Left forelimb (tissue), 1 donor: ENCODE data around the gene STK38.
"Not testable (repeated sequence)": the region's sequence is repeated elsewhere in the genome, so short reads cannot be mapped to it uniquely, and the experiment has no call there.

Experiments used
- DNase-seq: peaks from one replicate; pipeline ENCODE4 v3.0.0-alpha.2; 2018; ENCODE audit warnings: low spot score

The STK38 gene

DNA sequence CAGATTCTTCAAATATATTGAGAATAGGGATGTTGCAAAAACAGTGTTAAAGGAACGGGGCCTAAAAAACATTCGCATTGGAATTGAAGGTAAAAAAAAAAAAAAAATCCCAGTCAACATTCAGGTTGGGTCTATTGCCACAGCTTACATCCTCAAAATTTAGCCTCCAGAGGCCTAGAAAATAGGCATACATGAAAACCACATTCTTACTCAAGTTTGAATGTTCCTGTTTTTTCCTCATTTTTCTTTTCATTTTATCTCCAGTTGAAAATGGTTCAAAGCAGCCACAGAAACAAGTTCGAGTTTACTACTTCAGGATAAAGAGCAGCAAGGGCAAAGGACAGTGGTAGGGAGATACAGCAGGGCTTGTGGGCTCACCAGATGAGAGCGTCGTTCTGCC, 62.5 kb downstream of the STK38 start:
- DNase-seq: no peak

DNA sequence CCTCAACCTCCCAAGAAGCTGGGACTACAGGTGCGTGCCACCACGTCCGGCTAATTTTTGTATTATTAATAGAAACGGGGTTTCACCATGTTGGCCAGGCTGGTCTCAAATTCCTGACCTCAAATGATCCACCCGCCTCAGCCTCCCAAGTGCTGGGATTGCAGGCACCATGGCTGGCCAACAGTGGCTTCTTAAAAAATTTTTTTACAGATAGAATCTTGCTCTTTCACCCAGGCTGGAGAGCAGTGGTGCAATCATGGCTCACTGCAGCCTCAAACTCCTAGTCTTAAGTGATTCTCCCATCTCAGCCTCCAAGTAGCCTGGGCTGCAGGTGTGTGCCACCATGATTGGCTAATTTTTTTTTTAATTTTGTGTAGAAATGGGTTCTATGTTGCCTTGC, 64.0 kb downstream of the STK38 start:
- DNase-seq: not testable (repeated sequence)

DNA sequence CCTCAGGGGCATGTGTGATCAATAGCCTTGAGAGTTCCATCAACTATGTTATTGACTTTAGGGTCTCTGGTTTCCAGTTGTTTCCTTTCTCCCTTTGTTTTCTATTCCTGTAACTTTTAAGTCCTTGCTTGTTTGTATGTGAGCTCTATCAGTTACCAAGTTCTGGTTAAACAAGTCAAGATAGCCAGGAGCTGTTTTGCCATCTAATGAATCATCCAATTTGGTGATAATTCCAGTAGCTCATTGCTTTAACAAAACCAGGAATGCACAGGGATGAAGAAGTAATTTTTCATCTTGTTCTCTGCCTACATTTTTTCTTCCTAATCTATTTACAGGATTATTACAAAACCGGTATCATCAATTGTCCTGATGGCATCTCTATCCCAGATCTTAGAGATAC, 68.0 kb downstream of the STK38 start:
- no peak for DNase-seq

DNA sequence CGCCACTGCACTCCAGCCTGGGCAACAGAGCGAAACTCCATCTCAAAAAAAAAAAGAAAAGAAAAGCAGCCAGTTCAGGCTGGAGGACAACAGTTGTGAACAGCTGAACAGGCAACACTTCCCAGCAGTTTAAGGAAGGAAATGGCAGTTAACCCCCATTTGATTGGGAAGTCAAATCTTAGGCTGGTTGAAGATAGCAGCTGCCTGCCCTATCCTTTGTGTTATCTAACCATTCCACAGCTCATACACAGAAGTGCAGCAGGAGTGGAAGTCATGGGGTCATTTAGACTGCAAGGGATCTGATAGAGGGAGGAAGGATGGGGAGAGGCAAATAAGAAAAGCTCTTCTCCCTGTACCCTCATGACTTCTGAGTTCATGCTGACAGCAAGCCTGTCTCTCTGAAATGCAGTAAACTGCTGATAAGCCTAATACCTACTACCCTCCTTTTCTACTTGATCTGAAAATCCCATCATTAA, 69.2 kb downstream of the STK38 start:
- DNase-seq: no peak

DNA sequence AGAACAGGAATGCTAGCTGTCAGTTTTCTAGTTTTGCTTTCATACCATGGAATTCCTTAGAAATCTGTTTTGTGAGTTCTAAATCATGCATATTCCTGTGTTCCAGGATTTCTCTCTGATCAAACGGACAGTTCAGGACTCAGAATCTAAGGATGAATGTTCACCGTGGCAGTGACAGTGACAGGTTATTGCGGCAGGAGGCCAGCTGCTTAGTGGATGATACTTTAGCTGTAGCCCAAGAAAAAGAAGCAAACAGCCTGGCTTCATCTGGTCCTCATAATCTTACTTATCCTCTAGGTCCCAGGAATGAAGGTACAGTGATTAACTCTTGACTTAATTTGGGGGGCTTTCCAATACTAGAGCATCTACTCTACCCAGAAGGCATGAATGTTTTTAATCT, 77.3 kb downstream of the STK38 start:
- no peak for DNase-seq

DNA sequence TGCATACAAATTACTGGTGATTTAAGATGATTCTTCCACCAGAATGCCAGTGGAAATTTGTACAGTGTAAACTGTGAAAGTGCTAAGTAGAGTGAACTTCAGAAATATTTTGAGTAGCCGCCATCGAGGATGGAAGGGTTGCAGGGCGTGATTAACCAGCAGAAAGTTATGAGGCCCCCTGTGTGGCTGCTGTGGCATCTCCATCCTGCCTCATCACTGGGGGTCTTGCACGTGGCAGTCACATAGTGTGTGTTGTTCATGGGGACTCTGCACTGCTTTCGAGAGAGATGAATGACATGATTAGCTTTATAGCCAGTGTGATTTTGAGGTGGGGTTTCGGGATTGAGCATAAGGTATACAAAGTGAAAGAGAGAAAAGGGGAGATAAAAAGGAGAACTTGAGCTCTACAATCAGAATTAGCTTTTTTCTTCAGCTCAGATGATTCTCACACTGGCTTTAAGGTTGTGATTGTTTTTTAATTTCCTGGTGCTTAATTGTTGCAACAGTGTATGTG, 78.1 kb downstream of the STK38 start:
- DNase-seq: no peak

DNA sequence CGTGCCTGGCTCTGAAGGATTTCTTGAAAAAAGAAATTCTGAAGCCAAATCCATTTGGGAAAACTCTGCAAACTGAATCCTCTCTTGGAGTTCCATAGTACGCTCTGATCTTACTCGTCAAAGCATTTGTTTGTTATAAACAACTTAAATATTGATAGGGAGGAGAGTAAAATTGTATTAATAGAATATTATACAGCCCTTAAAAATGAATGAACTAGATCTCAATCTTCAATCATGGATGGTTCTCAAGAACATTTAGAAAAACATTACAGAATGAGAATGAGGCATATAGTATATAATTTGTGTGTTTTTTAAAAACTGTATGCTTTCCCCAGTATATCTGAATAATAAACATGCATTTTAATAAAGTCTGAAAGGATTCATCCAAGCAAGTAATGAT, 79.7 kb downstream of the STK38 start:
- no peak for DNase-seq

DNA sequence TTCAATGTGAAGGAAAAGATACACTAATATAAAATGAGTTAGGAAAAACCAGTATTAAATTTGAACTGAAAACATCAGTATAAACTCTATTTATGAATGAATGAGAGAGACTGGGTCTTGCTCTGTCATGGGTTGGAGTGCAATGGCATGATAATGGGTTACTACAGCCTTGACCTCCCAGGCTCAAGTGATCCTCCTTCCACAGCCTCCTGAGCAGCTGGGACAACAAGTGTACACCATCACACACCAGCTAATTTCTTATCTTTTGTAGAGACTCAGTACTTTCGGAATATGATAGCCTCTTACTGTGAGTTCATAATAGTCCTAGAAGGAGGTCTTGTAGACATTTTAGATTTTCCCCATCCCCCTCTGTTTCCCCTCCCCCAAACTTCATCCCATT, 83.0 kb downstream of the STK38 start:
- DNase-seq: no peak

DNA sequence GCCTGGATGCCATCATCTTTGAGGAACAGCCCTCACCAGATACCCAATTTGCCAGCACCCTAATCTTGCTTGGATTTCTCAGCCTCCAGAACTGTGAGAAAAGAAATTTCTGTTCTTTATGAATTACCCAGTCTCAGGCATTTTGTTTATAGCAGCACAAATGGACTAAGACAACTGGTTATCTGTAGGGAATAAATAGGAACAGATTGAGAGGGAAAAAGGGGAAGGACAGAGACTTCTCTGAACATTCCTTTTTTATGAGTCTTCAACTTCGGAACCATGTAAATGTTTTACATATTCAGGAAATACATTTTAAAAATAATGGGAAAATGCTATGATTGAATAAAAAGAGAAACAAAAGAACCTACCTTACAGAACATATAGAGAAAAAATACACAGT, 83.6 kb downstream of the STK38 start:
- no peak for DNase-seq

DNA sequence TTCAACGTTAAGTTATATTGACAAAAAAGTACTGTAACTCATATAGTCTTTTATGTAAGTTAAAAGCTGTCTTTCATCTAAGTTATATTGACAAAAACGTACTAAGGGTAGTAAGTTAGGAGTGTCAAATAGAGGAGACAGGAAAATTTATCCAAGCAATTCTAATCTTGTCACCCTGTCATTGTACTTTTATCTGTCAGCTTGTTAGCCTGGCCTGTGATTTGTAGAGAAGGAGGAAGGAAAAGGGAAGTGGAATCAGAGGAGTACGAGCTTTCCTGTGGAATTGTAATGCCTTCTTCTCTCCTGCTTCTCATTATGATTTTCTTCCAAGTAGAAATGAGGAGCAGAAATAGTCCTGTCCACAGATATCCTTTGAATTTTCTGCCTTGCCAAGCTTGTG, 85.6 kb downstream of the STK38 start:
- DNase-seq: no peak

DNA sequence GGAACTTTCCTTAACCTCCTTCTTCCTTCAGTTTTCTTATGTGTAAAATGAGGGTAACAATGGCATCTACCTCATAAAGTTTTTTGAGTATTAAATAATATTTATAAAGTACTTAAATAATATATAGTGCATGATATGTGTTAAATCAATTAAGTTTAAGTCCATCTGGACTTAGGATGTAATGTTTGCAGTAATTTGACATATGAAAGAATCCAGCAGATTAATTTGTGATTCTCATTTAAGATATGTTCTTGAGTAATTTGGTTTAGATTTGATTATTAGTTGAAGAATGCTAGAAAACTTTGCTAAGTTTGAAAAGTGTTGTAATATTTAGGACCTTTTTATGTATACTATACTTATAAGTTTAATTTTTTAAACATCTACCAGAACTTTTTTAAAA, 86.4 kb downstream of the STK38 start:
- no peak for DNase-seq

DNA sequence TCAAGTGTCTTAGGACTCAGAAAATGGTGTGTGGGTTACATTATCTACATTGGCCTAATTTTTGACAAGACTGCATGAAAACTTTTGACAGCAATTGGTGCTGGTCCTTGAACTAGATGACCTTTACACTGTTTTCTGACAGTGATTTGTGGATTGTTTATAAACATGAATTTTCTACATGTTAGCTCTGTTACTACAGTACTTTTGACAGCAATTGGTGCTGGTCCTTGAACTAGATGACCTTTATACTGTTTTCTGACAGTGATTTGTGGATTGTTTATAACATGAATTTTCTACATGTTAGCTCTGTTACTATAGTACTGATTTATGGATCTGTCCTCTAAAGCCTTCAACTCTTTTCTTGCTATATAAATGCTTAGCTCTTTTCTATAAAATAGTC, 87.8 kb downstream of the STK38 start:
- DNase-seq: no peak

DNA sequence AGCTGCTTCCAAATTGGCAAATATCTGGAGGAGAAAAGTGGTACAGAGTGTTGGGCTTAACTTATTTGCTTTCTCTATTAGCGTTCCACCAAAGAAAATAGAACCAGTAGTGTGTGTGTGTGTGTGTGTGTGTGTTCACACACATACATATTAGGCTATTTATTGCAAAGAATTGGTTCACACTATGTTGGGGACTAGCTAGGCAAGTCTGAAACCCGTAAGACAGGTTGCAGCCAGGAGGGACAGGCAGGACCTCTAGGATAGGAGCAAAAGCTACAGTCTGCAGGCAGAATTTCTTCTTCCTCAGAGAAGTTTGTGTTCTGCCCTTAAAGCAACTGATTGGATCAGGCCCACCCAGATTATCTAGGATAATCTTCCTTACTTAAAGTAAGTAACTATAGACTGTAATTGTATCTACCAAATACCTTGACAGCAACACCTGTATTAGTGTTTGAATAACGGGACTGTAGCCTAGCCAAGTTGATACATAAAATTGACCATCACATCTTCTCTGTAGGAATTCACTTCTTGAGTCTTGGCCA, 91.7 kb downstream of the STK38 start:
- DNase-seq: no peak

DNA sequence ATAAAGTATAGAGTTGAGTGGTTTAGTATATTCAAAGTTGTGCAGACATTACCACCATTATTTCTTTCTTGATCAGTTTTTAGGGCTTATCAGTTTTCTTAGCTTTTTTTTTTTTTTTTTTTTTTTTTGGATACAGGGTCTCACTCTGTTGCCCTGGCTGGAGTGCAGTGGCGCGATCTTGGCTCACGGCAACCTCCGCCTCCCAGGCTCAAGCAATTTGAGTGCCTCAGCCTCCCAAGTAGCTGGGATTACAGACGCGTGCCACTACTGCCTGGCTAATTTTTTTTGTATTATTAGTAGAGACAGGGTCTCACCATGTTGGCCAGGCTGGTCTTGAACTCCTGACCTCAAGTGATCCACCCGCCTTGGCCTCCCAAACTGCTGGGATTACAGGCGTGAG, 94.4 kb downstream of the STK38 start:
- not testable (repeated sequence) for DNase-seq

DNA sequence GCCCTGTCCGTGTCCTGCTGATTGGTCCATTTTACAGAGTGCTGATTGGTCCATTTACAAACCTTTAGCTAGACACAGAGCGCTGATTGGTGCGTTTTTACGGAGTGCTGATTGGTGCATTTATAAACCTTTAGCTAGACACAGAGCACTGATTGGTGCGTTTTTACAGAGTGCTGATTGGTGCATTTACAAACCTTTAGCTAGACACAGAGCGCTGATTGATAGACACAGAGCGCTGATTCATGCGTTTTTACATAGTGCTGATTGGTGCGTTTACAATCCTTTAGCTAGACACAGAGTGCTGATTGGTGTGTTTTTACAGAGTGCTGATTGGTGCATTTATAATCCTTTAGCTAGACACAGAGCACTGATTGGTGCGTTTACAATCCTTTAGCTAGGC, 98.1 kb downstream of the STK38 start:
- DNase-seq: not testable (repeated sequence)

DNA sequence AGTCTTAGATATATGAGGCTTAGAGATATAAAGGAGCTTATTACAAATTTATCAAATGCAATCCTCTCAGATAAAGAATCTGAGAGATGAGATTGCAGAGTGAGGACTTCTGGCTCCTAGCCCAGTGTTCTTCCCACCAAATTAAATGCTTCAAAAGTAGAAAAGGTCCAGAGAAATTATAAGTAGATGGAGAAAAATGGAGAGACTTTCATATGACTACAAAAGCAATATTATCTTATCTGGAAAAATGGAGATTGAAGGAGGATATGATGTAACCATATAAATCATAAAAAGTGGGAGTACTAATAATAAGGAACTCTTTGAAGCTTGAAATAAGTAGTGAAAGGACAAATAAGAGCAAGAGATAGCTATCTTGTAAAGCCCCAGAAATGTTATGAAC, 101.7 kb downstream of the STK38 start:
- DNase-seq: no peak

DNA sequence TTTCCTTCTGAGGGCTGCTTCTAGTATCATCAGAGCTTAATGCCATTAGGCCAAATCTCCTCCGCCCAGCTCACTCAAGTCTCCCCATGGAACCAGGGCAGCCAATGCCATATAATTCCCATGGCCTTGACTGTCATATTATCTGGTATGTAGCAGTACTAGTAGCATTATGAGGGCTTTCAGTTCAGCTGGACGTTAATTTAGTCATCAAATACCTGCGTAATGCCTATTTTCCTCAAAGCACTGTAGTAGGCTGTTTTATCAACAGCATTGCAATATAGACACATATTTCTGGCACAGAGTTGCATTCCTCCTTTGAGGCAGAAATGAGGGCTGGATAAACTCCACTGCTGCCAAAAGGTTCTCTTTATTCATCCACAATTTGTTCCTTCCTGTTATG, 102.8 kb downstream of the STK38 start:
- no peak for DNase-seq
